Testis (tissue), 2 donors: ENCODE results near the gene PDGFRA.

Experiments
- POLR2A ChIP-seq: fragments of 450-650 bp; IDR thresholded peaks from one replicate; pipeline ENCODE4 v1.6.1; 2017; ENCODE audit warnings: antibody characterized with exemption, mild to moderate bottlenecking, moderate library complexity
- TF ChIP-seq, protein P1 (sequence below), 3 experiments: fragments of 450-650 bp in 2 of 3; fragments of 200-600 bp in 1 of 3; sonication (generic) in 1 of 3; IDR thresholded peaks; one replicate each; pipeline ENCODE4 v1.5.1; 2016 to 2019; ENCODE audit warnings: antibody characterized with exemption in 3 of 3, mild to moderate bottlenecking in 2 of 3, moderate library complexity in 1 of 3

- TF ChIP-seq, protein P1, sequence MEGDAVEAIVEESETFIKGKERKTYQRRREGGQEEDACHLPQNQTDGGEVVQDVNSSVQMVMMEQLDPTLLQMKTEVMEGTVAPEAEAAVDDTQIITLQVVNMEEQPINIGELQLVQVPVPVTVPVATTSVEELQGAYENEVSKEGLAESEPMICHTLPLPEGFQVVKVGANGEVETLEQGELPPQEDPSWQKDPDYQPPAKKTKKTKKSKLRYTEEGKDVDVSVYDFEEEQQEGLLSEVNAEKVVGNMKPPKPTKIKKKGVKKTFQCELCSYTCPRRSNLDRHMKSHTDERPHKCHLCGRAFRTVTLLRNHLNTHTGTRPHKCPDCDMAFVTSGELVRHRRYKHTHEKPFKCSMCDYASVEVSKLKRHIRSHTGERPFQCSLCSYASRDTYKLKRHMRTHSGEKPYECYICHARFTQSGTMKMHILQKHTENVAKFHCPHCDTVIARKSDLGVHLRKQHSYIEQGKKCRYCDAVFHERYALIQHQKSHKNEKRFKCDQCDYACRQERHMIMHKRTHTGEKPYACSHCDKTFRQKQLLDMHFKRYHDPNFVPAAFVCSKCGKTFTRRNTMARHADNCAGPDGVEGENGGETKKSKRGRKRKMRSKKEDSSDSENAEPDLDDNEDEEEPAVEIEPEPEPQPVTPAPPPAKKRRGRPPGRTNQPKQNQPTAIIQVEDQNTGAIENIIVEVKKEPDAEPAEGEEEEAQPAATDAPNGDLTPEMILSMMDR (IDR thresholded peaks at IDR 0.05), result no peak
- TF ChIP-seq POLR2A, result no peak
Measured at GRCh38 chr4:54199919-54200318, 29.2 kb upstream of the PDGFRA start.
